Osteoblast (primary cell): ENCODE results near the gene MORN4. TPM values are rescaled to one million over a fixed set of nuclear protein-coding genes. Genes with fewer than 3 reads are reported as not detected.

Source experiments
- DNase-seq: peaks from one replicate; pipeline ENCODE4 v3.0.0; 2011; ENCODE audit warnings: low spot score, mixed read lengths; ENCODE audit not compliant: insufficient read length; ENCODE audit errors: missing footprints
- H2AFZ ChIP-seq: 2 replicates; pipeline ENCODE4 v1.6.0; 2011; ENCODE audit warnings: mild to moderate bottlenecking, low read length
- H3K27ac ChIP-seq: 2 replicates; pipeline ENCODE4 v1.5.1; 2011; ENCODE audit warnings: mild to moderate bottlenecking, low read depth, low read length, moderate library complexity
- H3K27me3 ChIP-seq: 2 replicates; pipeline ENCODE4 v1.6.0; 2012; ENCODE audit warnings: mild to moderate bottlenecking, control low read depth, inconsistent platforms, low read length, moderate library complexity; ENCODE audit not compliant: insufficient read depth
- H3K36me3 ChIP-seq: 2 replicates; pipeline ENCODE4 v1.5.1; 2011; ENCODE audit warnings: mild to moderate bottlenecking, low read length, control low read depth, moderate library complexity; ENCODE audit not compliant: insufficient read depth
- H3K4me1 ChIP-seq: 2 replicates; pipeline ENCODE4 v1.5.1; 2011; ENCODE audit warnings: mild to moderate bottlenecking, low read length, control low read depth, moderate library complexity; ENCODE audit not compliant: insufficient read depth
- H3K4me2 ChIP-seq: 2 replicates; pipeline ENCODE4 v1.6.0; 2011; ENCODE audit warnings: mild to moderate bottlenecking, low read length; ENCODE audit not compliant: insufficient read depth
- H3K4me3 ChIP-seq: fragments of 200-600 bp; sonication (generic); 3 replicates; pipeline ENCODE4 v1.5.1; 2012; ENCODE audit warnings: mild to moderate bottlenecking, low read length, inconsistent platforms; ENCODE audit not compliant: insufficient read depth
- H3K79me2 ChIP-seq: 2 replicates; pipeline ENCODE4 v1.6.0; 2012; ENCODE audit warnings: mild to moderate bottlenecking, low read length, control low read depth, inconsistent platforms; ENCODE audit not compliant: insufficient read depth
- H3K9me3 ChIP-seq: 2 replicates; pipeline ENCODE4 v1.5.1; 2011; ENCODE audit warnings: low read depth, low read length, control low read depth
- H4K20me1 ChIP-seq: 2 replicates; pipeline ENCODE4 v1.6.0; 2012; ENCODE audit warnings: mild to moderate bottlenecking, low read length, control low read depth; ENCODE audit not compliant: insufficient read depth
- total RNA-seq: library from RNA; depleted of rRNA; stranded (reverse); fragments of >200 nt; gene quantifications from 2 replicates; pipeline ENCODE4 v1.2.3, GENCODE V29; 2012
- TF ChIP-seq, protein P1 (sequence below): IDR thresholded peaks from 2 replicates; pipeline ENCODE4 v1.5.1; 2011; ENCODE audit warnings: mild to moderate bottlenecking, low read depth, low read length, moderate library complexity; ENCODE audit errors: extremely low read depth

Gene MORN4
- total RNA-seq, 1 donor, result 4.0 TPM

GRCh38 chr10:97583476-97583875 lies 49.8 kb downstream of the MORN4 start:
- Histone ChIP-seq H3K4me2 (peak overlapping the region; percentile 60), H3K9me3 (no peaks in the 10 kb centered on the region), H3K4me1 (peaks cover 10% of the 10 kb centered on the region), H3K27me3 (no peaks in the 10 kb centered on the region), H2AFZ (peak overlapping the region; percentile 75), H3K36me3 (no peaks in the 10 kb centered on the region), H3K79me2 (no peaks in the 10 kb centered on the region), H3K4me3 (no peak overlapping the region), H4K20me1 (no peaks in the 10 kb centered on the region), H3K27ac (no peak overlapping the region)
- DNase-seq, result no peak
- TF ChIP-seq, protein P1, sequence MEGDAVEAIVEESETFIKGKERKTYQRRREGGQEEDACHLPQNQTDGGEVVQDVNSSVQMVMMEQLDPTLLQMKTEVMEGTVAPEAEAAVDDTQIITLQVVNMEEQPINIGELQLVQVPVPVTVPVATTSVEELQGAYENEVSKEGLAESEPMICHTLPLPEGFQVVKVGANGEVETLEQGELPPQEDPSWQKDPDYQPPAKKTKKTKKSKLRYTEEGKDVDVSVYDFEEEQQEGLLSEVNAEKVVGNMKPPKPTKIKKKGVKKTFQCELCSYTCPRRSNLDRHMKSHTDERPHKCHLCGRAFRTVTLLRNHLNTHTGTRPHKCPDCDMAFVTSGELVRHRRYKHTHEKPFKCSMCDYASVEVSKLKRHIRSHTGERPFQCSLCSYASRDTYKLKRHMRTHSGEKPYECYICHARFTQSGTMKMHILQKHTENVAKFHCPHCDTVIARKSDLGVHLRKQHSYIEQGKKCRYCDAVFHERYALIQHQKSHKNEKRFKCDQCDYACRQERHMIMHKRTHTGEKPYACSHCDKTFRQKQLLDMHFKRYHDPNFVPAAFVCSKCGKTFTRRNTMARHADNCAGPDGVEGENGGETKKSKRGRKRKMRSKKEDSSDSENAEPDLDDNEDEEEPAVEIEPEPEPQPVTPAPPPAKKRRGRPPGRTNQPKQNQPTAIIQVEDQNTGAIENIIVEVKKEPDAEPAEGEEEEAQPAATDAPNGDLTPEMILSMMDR, result no peak

GRCh38 chr10:97582169-97582568 lies 51.1 kb downstream of the MORN4 start:
- Histone ChIP-seq H3K36me3 (no peaks in the 10 kb centered on the region), H3K4me1 (peaks cover 10% of the 10 kb centered on the region), H3K4me2 (no peak overlapping the region), H3K9me3 (no peaks in the 10 kb centered on the region), H3K79me2 (no peaks in the 10 kb centered on the region), H4K20me1 (no peaks in the 10 kb centered on the region), H3K27me3 (no peaks in the 10 kb centered on the region), H2AFZ (no peak overlapping the region), H3K4me3 (no peak overlapping the region), H3K27ac (no peak overlapping the region)
- no peak for DNase-seq
- TF ChIP-seq, protein P1, result no peak

DNA sequence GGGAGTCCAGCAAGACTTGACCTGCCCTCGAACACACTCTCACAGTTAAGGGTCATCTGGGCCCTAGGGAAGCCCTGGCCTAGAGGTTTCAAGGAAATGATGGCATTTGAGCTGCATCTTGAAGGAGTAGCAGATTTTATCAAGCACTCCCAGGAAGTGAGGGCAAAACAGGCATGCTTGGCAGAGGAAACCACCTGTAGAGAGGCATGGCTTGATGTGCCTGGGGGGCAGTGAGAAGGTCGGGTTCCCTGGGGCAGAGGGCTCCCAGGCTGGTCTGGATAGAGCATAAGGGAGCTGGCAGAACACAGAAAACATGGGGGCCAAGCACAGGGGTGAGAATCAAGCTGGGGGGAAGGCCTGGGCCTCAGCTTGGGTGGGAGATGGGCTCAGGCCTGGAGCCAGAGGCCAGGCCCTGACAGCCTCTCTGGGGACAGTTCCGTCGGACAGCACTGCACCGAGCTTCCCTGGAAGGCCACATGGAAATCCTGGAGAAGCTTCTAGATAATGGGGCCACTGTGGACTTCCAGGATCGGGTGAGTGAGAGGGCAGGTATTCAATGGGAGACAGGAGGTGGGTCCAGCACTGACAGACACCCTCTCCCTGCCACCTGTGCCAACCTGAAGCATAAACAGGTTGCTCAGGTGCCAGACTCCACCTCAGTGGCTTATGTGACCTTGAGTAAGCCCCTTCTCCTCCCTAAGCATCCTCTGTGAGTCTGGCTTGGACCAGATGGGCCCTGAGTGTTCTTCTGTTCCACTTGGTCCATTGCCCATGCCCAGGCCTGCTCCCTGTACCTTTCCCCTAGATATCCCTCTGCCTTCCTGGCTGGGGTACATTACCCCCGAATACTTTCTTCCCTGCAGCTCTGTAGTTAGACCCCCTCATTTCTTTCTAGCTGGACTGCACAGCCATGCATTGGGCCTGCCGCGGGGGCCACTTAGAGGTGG lies 52.6 kb downstream of the MORN4 start:
- no peak for DNase-seq
- Histone ChIP-seq H3K36me3 (no peaks in the 10 kb centered on the region), H3K27me3 (no peaks in the 10 kb centered on the region), H3K79me2 (no peaks in the 10 kb centered on the region), H3K4me3 (no peak overlapping the region), H4K20me1 (no peaks in the 10 kb centered on the region), H3K4me2 (no peak overlapping the region), H3K27ac (no peak overlapping the region), H2AFZ (no peak overlapping the region), H3K9me3 (no peaks in the 10 kb centered on the region), H3K4me1 (peaks cover 10% of the 10 kb centered on the region)
- TF ChIP-seq, protein P1, result no peak

GRCh38 chr10:97578171-97578844 lies 55.0 kb downstream of the MORN4 start:
- Histone ChIP-seq H3K4me1 (peaks cover 10% of the 10 kb centered on the region), H3K27ac (no peak overlapping the region), H4K20me1 (no peaks in the 10 kb centered on the region), H3K27me3 (no peaks in the 10 kb centered on the region), H2AFZ (no peak overlapping the region), H3K36me3 (no peaks in the 10 kb centered on the region), H3K79me2 (no peaks in the 10 kb centered on the region), H3K4me2 (no peak overlapping the region), H3K4me3 (no peak overlapping the region), H3K9me3 (no peaks in the 10 kb centered on the region)
- TF ChIP-seq, protein P1, result no peak
- no peak for DNase-seq
